GM06990 (cell line): Measurements from ENCODE around the gene IL1R1.

Experiments used
- DNase-seq: peaks from one replicate; pipeline ENCODE4 v3.0.0-alpha.2; 2011; ENCODE audit not compliant: insufficient read length; ENCODE audit errors: extremely low read depth
- H3K27me3 ChIP-seq: replicated peaks from 2 replicates; pipeline ENCODE4 v1.6.0; 2011; ENCODE audit warnings: low read length; ENCODE audit not compliant: control insufficient read depth, insufficient read depth
- H3K36me3 ChIP-seq: 2 replicates; pipeline ENCODE4 v1.5.1; 2011; ENCODE audit warnings: low read length; ENCODE audit not compliant: control insufficient read depth, insufficient read depth
- H3K4me3 ChIP-seq: replicated peaks from 2 replicates; pipeline ENCODE4 v1.5.1; 2011; ENCODE audit warnings: low read depth, mild to moderate bottlenecking, control low read depth, low read length
- CTCF ChIP-seq: IDR thresholded peaks from 2 replicates; pipeline ENCODE4 v1.5.1; 2011; ENCODE audit warnings: low read length, control low read depth, mild to moderate bottlenecking, inconsistent platforms; ENCODE audit not compliant: insufficient read depth, poor library complexity, severe bottlenecking

The IL1R1 gene

GRCh38 chr2:102194609-102195268, 52.2 kb downstream of the IL1R1 start:
- no peak overlapping the region for H3K4me3 ChIP-seq
- no peaks in the 10 kb centered on the region for H3K27me3 ChIP-seq
- no peak for TF ChIP-seq CTCF
- no peaks in the 10 kb centered on the region for H3K36me3 ChIP-seq
- DNase-seq, result no peak

GRCh38 chr2:102197389-102198137, 55.0 kb downstream of the IL1R1 start:
- Histone ChIP-seq H3K36me3 (no peaks in the 10 kb centered on the region), H3K27me3 (no peaks in the 10 kb centered on the region), H3K4me3 (no peak overlapping the region)
- no peak for TF ChIP-seq CTCF
- no peak for DNase-seq

DNA sequence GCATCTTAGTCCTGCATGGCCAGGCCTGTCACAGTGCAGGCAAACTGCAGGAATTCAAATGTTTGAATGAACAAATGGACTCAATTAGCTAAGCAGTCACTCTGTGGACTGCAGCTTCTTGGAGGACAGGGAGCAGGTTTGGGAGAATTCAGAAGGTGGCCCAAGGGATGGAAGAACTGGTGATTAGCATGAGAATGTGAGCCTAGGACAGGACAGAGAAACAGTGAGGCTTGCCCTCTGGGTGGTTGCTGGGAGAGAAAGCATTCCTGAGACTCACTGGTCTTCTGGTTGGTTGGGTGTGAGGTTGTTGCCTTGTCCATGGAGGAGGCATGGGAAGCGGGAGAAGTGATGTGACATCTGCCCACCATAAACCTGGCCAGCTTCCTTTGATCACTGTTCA, 58.0 kb downstream of the IL1R1 start:
- no peak for TF ChIP-seq CTCF

DNA sequence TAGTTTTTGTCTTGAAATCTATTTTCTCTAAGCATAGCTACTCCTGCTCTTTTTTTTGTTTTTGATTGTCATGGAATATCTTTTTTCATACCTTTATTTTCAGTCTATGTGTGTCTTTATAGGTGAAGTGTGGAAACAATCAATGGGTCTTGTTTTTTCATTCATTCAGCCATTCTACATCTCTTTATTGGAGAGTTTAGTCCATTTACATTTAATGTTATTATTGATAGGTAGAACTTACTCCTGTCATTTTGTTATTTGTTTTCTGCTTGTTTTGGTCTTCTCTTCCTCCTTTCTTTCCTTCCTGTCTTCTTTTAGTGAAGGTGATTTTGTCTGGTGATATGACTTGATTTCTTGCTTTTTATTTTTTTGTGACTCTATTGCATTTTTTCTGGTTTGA, 62.1 kb downstream of the IL1R1 start:
- no peak overlapping the region for H3K4me3 ChIP-seq
- no peak for TF ChIP-seq CTCF
- H3K27me3 ChIP-seq, result no peaks in the 10 kb centered on the region
- DNase-seq, result no peak
- H3K36me3 ChIP-seq, result no peaks in the 10 kb centered on the region

More for the DNA sequence above, 58.0 kb downstream of the IL1R1 start:
- Histone ChIP-seq H3K36me3 (no peaks in the 10 kb centered on the region), H3K27me3 (no peaks in the 10 kb centered on the region), H3K4me3 (no peak overlapping the region)
- no peak for DNase-seq

DNA sequence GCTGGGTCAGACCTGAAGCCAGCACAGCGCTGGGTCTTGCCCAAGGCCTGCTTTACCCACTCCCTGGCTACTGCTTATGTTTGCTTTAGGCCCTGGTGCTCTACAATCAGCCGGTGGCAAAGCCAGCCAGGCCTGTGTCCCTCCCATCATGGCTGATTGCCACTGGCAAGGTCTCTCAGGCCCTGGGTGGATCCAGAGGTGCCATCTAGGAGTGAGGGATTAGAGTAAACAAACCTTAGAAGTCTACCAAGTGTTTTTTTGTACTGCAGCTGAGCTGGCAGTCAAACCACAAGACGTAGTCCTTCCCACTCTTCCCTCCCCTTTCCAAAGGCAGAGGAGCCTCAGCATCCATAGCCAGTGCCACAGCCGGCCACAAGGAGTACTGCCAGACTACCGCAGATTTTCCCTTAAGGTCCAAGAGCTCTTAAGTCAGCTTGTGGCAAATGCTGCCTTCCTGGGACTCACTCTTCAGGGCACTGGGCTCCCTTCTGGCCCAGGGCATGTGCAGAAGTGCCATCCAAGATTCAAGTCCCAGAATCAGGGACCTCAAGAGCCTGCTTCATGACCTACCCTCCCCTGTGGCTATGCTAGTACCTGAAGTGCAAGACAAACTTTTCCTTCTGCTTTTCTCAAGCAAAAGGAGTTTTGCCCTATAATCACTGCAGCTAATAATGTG, 64.3 kb downstream of the IL1R1 start:
- H3K27me3 ChIP-seq, result no peaks in the 10 kb centered on the region
- no peak overlapping the region for H3K4me3 ChIP-seq
- no peaks in the 10 kb centered on the region for H3K36me3 ChIP-seq
- no peak for DNase-seq
- no peak for TF ChIP-seq CTCF
